LNCAP (cell line): ENCODE results near the gene WNT3A.

Experiments
- TF ChIP-seq, protein P1 (sequence below): fragments of 450-650 bp; IDR thresholded peaks from 2 replicates; pipeline ENCODE4 v1.5.1; 2017; ENCODE audit warnings: mild to moderate bottlenecking

WNT3A gene

DNA sequence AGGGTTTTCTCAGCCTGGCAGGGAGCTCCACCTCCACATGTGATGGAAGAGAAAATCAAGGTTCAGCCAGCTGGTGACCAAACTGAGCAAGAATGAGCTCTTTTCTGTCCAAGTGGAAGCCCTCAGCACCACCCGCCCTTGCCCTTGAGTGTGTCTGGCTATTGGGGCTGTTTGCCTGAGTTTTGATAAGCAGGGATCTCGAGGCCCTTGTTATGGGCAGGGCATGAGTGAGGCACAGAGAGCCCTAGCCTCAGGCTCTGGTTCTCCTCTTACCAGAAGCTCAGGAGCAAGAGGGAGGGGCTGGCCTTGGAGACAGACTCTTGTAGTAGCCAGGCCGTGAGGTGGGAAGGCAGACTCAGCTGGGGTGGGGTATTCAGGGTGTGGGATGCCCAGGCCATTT is 38.2 kb downstream of the WNT3A start:
- TF ChIP-seq, protein P1, sequence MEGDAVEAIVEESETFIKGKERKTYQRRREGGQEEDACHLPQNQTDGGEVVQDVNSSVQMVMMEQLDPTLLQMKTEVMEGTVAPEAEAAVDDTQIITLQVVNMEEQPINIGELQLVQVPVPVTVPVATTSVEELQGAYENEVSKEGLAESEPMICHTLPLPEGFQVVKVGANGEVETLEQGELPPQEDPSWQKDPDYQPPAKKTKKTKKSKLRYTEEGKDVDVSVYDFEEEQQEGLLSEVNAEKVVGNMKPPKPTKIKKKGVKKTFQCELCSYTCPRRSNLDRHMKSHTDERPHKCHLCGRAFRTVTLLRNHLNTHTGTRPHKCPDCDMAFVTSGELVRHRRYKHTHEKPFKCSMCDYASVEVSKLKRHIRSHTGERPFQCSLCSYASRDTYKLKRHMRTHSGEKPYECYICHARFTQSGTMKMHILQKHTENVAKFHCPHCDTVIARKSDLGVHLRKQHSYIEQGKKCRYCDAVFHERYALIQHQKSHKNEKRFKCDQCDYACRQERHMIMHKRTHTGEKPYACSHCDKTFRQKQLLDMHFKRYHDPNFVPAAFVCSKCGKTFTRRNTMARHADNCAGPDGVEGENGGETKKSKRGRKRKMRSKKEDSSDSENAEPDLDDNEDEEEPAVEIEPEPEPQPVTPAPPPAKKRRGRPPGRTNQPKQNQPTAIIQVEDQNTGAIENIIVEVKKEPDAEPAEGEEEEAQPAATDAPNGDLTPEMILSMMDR = no peak

DNA sequence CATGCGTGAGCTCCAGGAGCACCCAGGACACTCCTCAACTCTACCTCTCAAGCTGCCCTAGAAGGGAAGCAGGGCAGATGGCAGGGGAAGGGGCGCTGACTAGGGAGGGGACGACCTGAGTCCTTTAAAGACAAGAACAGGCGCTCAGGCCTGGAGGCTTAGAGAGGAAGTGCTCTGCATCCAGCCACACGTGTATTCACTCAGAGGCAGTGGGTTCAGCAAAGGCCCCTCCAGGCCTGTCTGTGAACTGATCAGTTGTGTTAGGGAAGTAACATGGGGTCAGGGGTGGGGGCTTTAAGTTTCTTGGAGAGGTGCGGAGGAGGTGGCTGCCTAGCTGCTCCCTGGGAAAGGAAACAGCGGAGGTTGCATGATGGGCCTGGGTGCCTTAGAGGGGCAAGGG is 38.6 kb downstream of the WNT3A start:
- TF ChIP-seq, protein P1 = no peak

DNA sequence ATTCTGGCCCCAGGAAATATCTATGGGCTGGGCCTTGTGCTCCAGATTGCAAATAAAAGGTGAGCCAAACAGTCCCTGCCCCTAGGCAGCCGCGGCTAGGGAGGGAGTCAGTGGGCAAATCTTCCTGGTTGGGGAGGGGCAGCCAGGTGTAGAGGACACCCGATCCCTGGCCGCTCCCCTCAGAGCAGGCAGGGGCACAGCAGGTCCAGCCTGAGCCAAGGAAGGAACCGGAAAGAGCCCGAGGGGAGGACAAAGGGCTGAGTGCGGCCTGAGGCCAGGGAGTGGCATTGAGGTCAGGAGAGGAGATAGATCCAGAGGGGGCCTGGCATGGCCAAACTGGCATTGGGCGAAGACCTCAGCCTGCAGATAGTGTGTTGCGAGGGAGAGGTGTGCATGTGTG is 39.1 kb downstream of the WNT3A start:
- TF ChIP-seq, protein P1 = no peak

DNA sequence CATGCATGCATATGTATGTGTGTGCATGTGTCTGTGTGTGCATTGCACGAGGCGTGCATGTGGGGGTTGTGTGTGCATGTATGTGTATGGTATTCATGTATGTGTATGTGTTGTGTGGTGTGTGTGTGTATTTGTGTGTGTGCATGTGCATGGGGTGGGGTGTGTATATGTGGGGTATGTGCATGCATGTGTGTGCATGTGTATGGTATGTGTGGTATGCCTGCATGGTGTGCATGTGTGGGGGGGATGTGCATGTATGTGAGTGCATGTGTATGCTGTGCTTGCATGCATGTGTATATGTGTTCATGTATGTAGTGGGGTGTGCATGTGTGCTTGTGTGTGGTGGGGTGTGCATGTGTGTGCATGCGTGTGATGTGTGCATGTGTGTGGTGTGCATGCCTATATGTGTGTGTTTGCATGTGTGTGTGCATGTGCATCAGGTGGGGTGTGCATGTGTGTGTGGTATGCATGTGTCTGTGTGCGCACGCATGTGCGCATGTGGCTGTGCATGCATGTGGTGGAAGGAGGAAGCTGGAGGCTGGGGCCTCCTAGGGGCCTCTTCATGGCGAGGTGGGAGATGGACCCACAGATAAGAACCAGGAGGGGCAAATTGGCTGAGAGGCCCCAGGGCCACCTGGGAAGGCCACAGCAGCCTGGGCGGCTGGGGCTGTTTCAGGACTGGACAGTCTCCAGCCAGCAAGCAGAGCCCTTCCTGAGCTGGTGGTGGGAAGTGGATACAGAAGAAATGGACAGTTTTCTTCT is 39.8 kb downstream of the WNT3A start:
- TF ChIP-seq, protein P1 = no peak

DNA sequence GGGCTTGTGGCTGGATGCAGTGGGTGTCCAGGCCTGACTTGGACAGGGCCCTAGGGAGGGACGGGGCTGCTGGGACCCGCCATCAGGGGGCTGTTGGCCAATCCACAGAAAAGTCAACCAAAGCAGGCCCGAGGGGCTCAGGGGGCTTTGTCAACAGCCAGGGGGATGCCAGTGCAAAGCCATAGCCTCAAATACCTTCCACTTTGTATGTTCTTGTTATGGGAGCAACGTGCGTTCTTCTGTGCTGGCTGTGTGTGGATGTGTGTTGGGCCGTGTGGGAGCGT is 40.3 kb downstream of the WNT3A start:
- TF ChIP-seq, protein P1 = no peak

DNA sequence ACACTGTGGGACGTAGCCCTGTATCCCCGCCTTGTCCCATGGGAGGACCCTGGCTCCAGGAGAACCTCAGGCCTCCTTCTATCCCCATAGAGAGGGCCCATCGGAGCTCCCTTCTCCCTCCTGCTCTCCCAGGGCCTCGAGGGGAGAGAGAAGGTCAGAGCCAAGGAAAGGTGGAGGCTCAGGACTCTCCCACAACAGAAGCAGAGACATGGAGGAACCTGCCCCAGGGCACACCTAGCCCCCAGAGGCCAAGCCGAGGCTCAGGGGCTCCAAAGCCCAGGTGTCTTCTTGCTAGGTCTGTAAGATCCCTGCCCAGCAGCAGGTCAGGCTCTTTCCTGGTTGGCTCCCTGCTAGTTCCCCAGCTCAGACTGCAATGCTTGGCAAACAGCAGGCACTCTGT is 41.3 kb downstream of the WNT3A start:
- TF ChIP-seq, protein P1 = no peak

DNA sequence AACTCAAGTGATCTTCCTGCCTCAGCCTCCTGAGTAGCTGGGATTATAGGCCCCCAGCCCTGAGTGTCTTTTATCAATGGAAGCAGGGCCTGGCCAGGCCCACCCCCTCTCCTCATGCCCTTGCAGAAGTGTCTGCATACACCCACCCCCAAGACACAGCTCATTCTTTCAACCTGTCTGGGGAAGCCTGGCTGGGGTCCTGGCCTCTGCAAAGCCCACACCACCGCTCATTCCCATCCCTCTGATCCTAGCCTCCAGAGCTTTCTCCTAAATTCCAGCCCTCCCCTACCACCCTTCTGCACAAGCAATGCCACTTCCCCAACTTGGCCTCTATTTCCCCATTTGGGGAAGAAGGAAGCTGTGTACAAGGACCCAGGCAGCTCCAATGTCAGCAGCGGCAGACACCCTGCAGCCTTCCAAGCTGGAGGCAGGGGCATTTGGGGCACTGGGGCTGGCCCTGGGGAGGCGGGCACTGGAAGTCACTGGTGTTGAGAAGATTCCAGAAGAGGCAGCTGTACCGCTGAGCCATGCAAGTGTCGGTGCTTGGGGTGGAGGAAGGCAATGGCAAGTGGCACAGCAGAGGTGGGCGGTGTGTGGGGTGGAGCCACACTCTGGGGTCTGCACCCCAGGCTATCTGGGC is 42.0 kb downstream of the WNT3A start:
- TF ChIP-seq, protein P1 = no peak
